Kidney (tissue), 14 donors: ENCODE results near the gene PBOV1. TPM values are rescaled to one million over a fixed set of nuclear protein-coding genes. Genes with fewer than 3 reads are reported as not detected.

ENCODE experiments used
- DNase-seq, 5 donors: peaks; one replicate each; pipeline ENCODE4 v3.0.0-alpha.2; 2013 to 2020
- FAIRE-seq: peaks from 2 replicates; lab custom pipeline; 2012; peaks lifted over from hg19 to GRCh38; lab: Jason Lieb, UNC
- H3K27ac ChIP-seq, 2 donors: one replicate each; pipeline ENCODE4 v1.7.0; 2013; ENCODE audit warnings: low read depth in 2 of 2, low read length in 2 of 2, inconsistent platforms in 1 of 2
- H3K27me3 ChIP-seq: one replicate; pipeline ENCODE4 v1.7.1; 2013; ENCODE audit warnings: low read length, inconsistent platforms; ENCODE audit not compliant: control insufficient read depth, insufficient read depth
- H3K36me3 ChIP-seq, 3 donors: one replicate each; pipeline versions ENCODE4 v1.7.0 to v1.7.1; 2013; ENCODE audit warnings: low read length in 3 of 3, control low read depth in 1 of 3, inconsistent platforms in 1 of 3; ENCODE audit not compliant: insufficient read depth in 3 of 3, control insufficient read depth in 2 of 3
- H3K4me1 ChIP-seq, 3 donors: one replicate each; pipeline versions ENCODE4 v1.7.0 to v1.7.1; 2013; ENCODE audit warnings: low read length in 3 of 3, inconsistent platforms in 1 of 3, low read depth in 1 of 3; ENCODE audit not compliant: control insufficient read depth in 2 of 3, insufficient read depth in 2 of 3
- H3K4me3 ChIP-seq, 3 donors: one replicate each; pipeline versions ENCODE4 v1.7.0 to v1.8.1; 2013; ENCODE audit warnings: low read length in 3 of 3, control low read depth in 1 of 3, inconsistent platforms in 1 of 3
- H3K9ac ChIP-seq, 3 donors: one replicate each; pipeline versions ENCODE4 v1.7.0 to v1.7.1; 2013; ENCODE audit warnings: low read length in 3 of 3, control low read depth in 1 of 3, inconsistent platforms in 1 of 3
- H3K9me3 ChIP-seq, 3 donors: one replicate each; pipeline versions ENCODE4 v1.7.0 to v1.7.1; 2013; ENCODE audit warnings: low read length in 3 of 3, control low read depth in 1 of 3, inconsistent platforms in 1 of 3; ENCODE audit not compliant: control insufficient read depth in 2 of 3, insufficient read depth in 1 of 3
- intact Hi-C: fragments of 100-400 bp; cut with DNase I; formaldehyde crosslinking; loops from one replicate; pipeline ENCODE4 v1.11.1; 2022
- polyA plus RNA-seq: library from polyadenylated mRNA; stranded (reverse); fragments of 350-450 nt; fragmentation: Illumina TruSeq; extraction: RNeasy Lipid Tissue Mini Kit (QIAGEN cat#74804); gene quantifications from one replicate; pipeline ENCODE4 v1.2.3, GENCODE V29; 2014; ENCODE audit warnings: low read depth, low replicate concordance; ENCODE audit not compliant: insufficient read depth
- total RNA-seq: library from RNA; stranded (reverse); fragmentation: NEBNext Ultra II Directional; extraction: Animal tissue kit (Norgen Biotek cat#: 25700); gene quantifications from one replicate; pipeline ENCODE4 v1.2.1, GENCODE V29; 2021
- TF ChIP-seq, protein P1 (sequence below): IDR thresholded peaks from 3 replicates; pipeline ENCODE4 v1.5.1; 2012; ENCODE audit warnings: mild to moderate bottlenecking, moderate library complexity, borderline replicate concordance; ENCODE audit not compliant: insufficient read depth; ENCODE audit errors: extremely low read depth
- donor health status: control.
- donor health status: control.
- donor health status: control.
- donor health status: control.
- donor health status: control.
- donor health status: DM: yes; HTN: yes; CAD: no.
- donor health status: Normal renal cell carcinoma (clear cell type).

PBOV1 gene
- total and polyA plus RNA-seq, 2 donors from 2014 or later, result not detected

DNA sequence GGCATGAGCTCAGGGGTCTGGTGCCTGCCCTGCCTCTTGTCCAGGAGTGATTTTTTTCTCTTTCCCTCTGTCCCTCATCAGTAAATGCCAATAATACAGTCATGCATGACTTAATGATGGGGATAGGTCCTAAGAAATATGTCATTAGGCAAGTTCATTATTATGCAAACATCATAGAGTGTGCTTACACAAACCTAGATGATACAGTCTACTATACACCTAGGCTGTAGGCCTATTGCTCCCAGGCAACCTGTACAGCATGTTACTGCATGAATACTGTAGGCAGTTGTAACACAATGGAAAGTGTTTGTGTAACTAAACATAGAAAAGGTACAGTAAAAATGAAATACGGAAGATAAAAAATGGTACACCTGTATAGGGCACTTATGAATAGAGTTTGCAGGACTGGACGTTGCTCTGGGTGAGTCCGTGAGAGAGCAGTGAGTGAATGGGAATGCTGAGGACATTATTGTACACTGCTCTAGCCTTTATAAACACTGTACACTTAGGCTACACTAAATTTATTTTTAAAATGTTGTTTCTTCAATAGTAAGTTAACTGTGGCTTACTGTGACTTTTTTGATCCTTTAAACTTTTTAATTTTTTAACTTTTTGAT is 22.1 kb downstream of the PBOV1 start:
- DNase-seq (no peak), FAIRE-seq (no peak)
- no peak overlapping the region for H3K27ac ChIP-seq
- H3K9ac ChIP-seq, result no peak overlapping the region
- intact Hi-C loops, result no loop called here
- H3K4me3 ChIP-seq, result no peak overlapping the region
- TF ChIP-seq, protein P1, sequence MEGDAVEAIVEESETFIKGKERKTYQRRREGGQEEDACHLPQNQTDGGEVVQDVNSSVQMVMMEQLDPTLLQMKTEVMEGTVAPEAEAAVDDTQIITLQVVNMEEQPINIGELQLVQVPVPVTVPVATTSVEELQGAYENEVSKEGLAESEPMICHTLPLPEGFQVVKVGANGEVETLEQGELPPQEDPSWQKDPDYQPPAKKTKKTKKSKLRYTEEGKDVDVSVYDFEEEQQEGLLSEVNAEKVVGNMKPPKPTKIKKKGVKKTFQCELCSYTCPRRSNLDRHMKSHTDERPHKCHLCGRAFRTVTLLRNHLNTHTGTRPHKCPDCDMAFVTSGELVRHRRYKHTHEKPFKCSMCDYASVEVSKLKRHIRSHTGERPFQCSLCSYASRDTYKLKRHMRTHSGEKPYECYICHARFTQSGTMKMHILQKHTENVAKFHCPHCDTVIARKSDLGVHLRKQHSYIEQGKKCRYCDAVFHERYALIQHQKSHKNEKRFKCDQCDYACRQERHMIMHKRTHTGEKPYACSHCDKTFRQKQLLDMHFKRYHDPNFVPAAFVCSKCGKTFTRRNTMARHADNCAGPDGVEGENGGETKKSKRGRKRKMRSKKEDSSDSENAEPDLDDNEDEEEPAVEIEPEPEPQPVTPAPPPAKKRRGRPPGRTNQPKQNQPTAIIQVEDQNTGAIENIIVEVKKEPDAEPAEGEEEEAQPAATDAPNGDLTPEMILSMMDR, result no peak
- no peaks in the 10 kb centered on the region for H3K36me3 ChIP-seq
- no peaks in the 10 kb centered on the region for H3K27me3 ChIP-seq
- H3K4me1 ChIP-seq, result no peaks in the 10 kb centered on the region
- no peaks in the 10 kb centered on the region for H3K9me3 ChIP-seq

DNA sequence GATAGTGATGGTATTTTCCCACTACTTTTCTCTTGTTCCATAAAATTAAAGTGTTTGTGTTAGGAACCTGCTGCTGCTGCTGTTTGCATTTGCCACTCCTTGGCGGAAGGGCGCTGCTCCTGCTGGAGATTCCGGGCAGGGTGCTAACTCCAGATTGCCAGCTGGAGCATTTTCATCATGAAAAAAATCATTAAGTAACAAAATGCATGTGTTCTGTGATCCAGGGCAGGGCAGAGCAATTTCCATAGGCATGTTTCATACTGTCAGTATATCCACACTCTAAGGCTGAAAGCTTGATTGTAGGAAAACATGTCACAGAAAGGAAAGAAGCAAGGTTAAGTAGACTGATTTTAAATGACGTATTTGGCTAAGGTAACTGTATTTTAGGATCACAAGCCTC is 24.0 kb downstream of the PBOV1 start:
- Histone ChIP-seq H3K4me3 (no peak overlapping the region), H3K27ac (no peak overlapping the region), H3K36me3 (no peaks in the 10 kb centered on the region), H3K9ac (no peak overlapping the region), H3K27me3 (no peaks in the 10 kb centered on the region), H3K4me1 (no peaks in the 10 kb centered on the region), H3K9me3 (no peaks in the 10 kb centered on the region)
- FAIRE-seq, result no peak
- DNase-seq, result peak in 1 of 5 donors; percentile 34
- TF ChIP-seq, protein P1, result no peak
- intact Hi-C loops, result no loop called here

DNA sequence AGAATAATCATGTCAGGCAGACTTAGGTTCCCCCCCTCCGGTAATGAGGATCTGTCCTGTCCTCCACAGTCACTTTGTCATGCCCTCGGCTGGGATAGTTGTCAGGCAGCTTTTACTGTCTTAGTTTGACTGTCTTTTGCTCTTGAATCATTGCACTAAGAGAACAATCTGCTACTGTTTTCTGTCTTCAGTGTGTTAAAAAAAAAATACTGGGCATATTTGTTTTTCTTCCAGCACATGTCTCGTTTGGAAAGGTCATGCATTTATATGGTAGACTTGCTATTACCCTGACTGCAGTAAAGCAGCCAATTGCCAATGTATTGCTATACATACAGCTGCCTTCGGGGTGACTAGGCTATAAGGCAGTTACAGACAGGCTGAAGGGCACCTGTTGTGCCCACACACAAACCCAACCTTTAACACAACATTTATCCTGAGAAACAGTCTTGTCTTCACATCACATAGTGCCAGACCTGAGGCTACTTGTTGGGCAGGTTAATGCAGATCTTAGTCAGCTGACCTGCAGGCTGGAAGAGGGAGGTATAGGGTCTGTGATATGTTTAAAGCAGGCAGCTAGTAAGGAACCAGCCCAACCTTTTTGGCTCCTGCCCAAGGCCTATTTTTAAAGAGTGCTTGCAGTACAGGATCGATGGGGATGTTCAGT is 29.9 kb downstream of the PBOV1 start:
- no peak overlapping the region for H3K27ac ChIP-seq
- H3K4me1 ChIP-seq, result no peaks in the 10 kb centered on the region
- intact Hi-C loops, result no loop called here
- no peak overlapping the region for H3K4me3 ChIP-seq
- no peaks in the 10 kb centered on the region for H3K27me3 ChIP-seq
- DNase-seq (peak in 1 of 5 donors; percentile 23), FAIRE-seq (no peak)
- no peaks in the 10 kb centered on the region for H3K9me3 ChIP-seq
- no peaks in the 10 kb centered on the region for H3K36me3 ChIP-seq
- H3K9ac ChIP-seq, result no peak overlapping the region
- TF ChIP-seq, protein P1, result no peak
